Stimulated activated CD4-positive, alpha-beta T cell treated with anti-CD3 and anti-CD28 coated beads, Interleukin-1b, Interleukin-23, amount 100 ng/mL, for 24 hours (primary cell): ENCODE data around the gene FZD8.

Experiments used
- DNase-seq, 4 experiments: peaks; one replicate each; pipeline ENCODE4 v3.0.0-alpha.2; 2020; ENCODE audit warnings: low read depth in 4 of 4, low spot score in 1 of 4

Gene FZD8

GRCh38 chr10:35606430-35606829 lies 35.7 kb downstream of the FZD8 start:
- no peak for DNase-seq

DNA sequence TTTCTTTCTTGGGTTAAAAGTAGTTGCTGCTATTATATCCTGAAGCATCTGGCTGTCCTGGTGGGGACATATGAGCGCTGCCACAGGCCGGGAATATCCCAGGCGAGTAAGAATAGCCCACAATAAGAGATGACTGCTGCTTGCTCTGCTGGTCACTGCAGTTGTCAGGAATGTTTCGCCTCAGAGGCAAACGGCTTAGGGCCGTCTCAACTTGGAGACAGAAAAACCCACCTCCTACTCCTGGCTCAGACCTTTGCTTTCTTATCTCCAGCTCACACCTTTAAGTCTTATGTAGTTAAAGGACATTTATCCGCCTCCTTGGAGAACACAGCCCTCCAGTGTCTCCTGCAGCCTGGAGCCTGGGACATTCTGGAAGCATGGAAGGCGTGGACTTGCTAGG lies 36.9 kb downstream of the FZD8 start, which contains the start of gene GJD4:
Gene GJD4 (plus strand): TSS at position 151 of the 400 bp plus-strand sequence. CDS start 227 bp downstream, at position 378.
- no peak for DNase-seq

DNA sequence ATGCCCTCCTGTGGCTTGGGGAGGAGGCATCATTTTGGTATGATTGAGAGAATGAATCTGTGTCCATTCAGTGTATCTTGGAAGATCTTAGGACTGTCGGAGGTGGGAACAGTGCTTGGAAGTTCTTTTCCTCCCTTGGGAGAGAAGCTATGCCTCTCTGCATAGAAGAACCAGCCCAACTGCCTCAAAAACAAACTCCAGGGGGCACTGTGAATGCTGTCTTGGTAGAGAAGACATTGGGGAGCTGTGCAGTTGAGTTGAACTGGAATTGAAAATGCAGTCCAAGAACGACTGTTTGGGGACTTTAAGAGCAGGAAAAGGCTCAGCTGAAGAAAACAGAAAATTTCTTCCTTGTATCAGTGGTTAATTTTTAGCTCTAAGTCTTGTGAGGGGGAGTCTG lies 41.9 kb downstream of the FZD8 start:
- no peak for DNase-seq

DNA sequence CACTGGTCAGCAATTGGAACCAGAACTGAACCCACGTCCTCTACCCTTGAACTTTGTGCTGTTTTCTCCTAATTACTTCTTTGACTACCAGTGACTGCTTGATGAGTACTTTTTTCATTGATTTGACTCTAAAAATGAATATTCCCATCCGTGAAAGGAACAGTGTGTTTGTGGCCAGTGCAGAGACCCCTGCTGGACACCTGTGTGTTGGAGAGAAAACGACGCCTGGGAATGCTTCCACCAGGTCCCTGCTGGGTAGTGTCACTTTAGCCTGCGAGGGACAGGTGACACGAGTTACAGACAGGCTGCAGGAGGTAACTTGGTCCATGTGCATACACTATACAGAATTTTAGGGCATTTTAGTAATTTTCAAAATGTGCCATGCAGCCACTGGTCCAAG lies 43.7 kb downstream of the FZD8 start:
- DNase-seq: no peak

DNA sequence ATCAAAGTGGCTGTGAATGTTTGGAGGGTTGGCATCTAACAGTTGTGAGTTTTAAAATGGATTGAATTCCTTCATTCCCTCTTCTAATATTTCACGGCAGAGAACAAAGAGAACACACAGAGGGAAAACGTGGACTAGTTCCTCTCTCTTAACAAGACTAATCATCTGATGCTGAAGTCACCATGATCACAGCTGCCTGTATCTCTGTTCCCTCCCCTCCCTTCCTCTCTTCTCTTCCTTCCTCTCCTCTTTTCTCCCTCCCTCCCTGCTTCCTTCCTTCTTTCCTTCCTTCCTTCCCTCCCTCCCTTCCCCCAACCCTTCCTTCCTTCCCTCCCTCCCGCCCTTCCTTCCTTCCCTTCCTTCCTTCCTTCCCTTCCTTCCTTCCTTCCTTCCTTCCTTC lies 47.0 kb downstream of the FZD8 start:
- DNase-seq: no peak

GRCh38 chr10:35594115-35595079 lies 47.7 kb downstream of the FZD8 start:
- no peak for DNase-seq

DNA sequence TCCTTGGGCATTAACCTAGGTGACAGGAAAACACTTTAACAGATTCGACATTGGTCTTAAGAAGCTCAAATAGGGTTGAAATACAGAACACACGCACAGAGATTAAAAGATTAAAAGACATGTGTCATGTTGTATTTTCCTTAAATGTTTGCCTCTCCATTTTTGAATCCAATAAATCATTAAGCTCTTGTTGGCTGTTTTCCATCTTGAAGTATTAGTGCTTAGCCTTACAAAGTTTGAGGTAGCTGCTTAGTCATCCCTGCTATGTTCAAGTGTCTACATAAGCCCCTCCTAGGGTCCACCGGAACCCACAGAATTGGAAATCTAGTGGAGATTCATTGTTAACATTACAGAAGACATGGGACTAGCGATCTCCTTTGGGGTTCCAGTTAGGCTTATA lies 49.7 kb downstream of the FZD8 start:
- no peak for DNase-seq

DNA sequence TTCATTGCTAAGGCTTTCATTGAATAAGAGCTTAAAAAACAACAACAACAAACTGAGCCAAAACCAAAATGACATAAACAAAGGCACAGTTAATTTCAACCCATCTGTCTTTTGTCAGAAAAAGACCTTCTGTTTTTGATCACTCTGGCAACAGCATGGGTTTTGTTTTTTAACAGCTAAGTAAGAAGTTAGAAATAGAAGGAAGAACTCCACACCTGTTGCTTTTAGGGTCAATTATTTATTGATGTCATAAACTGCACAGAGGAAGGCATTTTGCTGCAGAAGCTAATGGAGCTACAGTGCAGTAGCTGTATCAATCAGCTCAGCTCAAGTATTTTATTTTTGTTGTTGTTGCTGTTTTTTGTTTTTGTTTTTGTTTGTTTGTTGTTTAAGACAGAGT lies 53.3 kb downstream of the FZD8 start:
- no peak for DNase-seq
